ENCODE results near the gene SPPL3. TPM values are rescaled to one million over a fixed set of nuclear protein-coding genes. Genes with fewer than 3 reads are reported as not detected.

Gene SPPL3
- total and polyA plus RNA-seq, 12 donors = 9.7 to 45.0 (median 35.7) TPM

DNA sequence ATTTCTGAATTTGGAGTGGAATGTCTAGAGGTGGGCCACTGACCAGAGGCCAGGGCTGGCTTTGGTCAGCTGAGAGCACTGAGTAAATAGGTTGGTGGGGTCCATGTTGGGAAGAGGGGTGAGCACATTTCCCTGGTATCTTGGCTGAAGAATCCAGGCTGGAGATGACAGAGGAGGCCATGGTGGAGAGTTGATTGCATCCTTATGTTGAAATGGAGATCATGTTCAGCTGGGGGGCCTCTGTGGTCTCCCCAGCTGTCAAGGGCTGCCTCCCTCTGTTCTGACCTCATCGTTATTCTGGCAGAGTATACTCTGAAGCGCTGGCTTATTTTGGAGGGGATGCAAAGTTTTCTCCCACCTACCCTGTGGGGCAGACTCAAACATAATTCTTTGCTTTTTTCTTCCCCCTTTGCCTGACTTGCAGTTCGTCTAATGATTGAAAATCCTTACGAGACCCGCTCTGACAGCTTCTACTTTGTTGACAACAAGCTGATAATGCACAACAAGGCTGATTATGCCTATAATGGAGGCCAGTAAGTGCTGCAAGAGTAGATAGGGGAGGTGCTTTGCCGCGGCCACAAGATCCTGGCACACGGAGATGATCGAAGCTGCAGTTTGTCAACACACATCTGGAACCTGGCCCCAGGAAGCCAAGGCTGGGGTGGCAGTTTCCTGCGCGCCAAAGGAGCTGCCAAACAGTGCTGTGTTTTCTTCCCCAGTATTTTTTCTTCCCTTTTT, 184.5 kb downstream of the SPPL3 start:
- H3K36me3 ChIP-seq = peaks cover 0 to 100% (median 63%) of the 10 kb centered on the region in 9 donors
- WGBS, 2 donors = 74 to 78% methylated on average over 11 of the region's 11 CpGs
- H3K27ac ChIP-seq = peak overlapping the region in 3 of 10 donors; percentile 29 to 53 (median 36)
- H3K9me3 ChIP-seq = no peaks in the 10 kb centered on the region
- no peaks in the 10 kb centered on the region for H3K27me3 ChIP-seq
- ATAC-seq = peak in 1 of 8 donors; percentile 32
- no peak for TF ChIP-seq CTCF (IDR thresholded peaks at IDR 0.05)
- no peak for DNase-seq
- intact Hi-C loops (cut with DNase I) = loop anchor here in 7 of 10 donors (5.0 to 10.0 kb wide), 5 partner anchors 135 to 255 kb away; partner anchors contain the start of genes HNF1A (in 5 of the 7), POP5 (in 2 of the 7) and SPPL3 (in 1 of the 7)
- H3K4me3 ChIP-seq = no peak overlapping the region
- peaks cover 0 to 42% (median 13%) of the 10 kb centered on the region in 9 donors for H3K4me1 ChIP-seq

- peaks cover 0 to 42% (median 12%) of the 10 kb centered on the region in 9 donors for H3K4me1 ChIP-seq
- H3K4me3 ChIP-seq = no peak overlapping the region
- H3K27me3 ChIP-seq = no peaks in the 10 kb centered on the region
- H3K9me3 ChIP-seq = no peaks in the 10 kb centered on the region
- H3K27ac ChIP-seq = peak overlapping the region in 1 of 10 donors; percentile 53
- DNase-seq = no peak
- intact Hi-C loops (cut with DNase I) = loop anchor here in 3 of 10 donors (5.0 to 10.0 kb wide), 3 partner anchors 134 to 256 kb away; partner anchors contain the start of genes POP5 (in 2 of the 3) and HNF1A (in 1 of the 3)
- TF ChIP-seq CTCF (IDR thresholded peaks at IDR 0.05) = no peak
- ATAC-seq = no peak
- H3K36me3 ChIP-seq = peaks cover 0 to 100% (median 69%) of the 10 kb centered on the region in 9 donors
- 89 to 93% methylated on average over 2 of the region's 2 CpGs for WGBS, 2 donors
These were observed 185.1 kb downstream of the SPPL3 start for GRCh38 chr12:120719072-120719471.

DNA sequence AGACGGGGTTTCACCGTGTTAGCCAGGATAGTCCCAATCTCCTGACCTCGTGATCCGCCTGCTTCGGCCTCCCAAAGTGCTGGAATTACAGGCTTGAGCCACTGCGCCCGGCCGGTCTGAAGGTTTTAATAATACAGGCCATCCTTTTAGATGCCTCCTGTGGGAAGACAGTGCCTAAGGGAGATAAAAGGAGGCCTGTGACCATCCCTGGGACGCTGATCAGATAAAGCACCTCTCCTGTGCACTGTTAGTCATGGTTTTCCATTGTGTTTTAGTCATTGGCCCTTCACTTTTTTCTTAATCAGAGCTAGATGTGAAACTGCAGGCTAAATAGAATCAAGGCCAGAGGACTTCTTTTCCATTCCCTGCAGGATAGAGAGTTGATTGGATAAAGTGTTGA, 186.1 kb downstream of the SPPL3 start:
- intact Hi-C loops (cut with DNase I) = loop anchor here in 3 of 10 donors (5.0 to 10.0 kb wide), 3 partner anchors 133 to 257 kb away; partner anchors contain the start of genes POP5 (in 2 of the 3) and HNF1A (in 1 of the 3)
- no peak for ATAC-seq
- H3K4me1 ChIP-seq = peaks cover 6 to 49% (median 13%) of the 10 kb centered on the region in 9 donors
- 93 to 97% methylated on average over 9 of the region's 9 CpGs for WGBS, 2 donors
- H3K4me3 ChIP-seq = no peak overlapping the region
- peaks cover 0 to 100% (median 71%) of the 10 kb centered on the region in 9 donors for H3K36me3 ChIP-seq
- TF ChIP-seq CTCF (IDR thresholded peaks at IDR 0.05) = no peak
- H3K27ac ChIP-seq = no peak overlapping the region
- no peaks in the 10 kb centered on the region for H3K27me3 ChIP-seq
- no peak for DNase-seq
- no peaks in the 10 kb centered on the region for H3K9me3 ChIP-seq

- intact Hi-C loops (cut with DNase I) = loop anchor here (1.0 to 10.0 kb wide), 13 partner anchors 19 to 261 kb away; partner anchors contain the start of genes POP5 (in 2 of the 10), DYNLL1 (in 1 of the 10) and HNF1A (in 1 of the 10)
- Histone ChIP-seq H3K27ac (peak overlapping the region in 2 of 10 donors; percentile 15 to 56), H3K36me3 (peaks cover 0 to 61% (median 40%) of the 10 kb centered on the region in 9 donors), H3K4me1 (peaks cover 9 to 43% (median 33%) of the 10 kb centered on the region in 9 donors), H3K27me3 (no peaks in the 10 kb centered on the region), H3K9me3 (no peaks in the 10 kb centered on the region), H3K4me3 (no peak overlapping the region)
- TF ChIP-seq CTCF (IDR thresholded peaks at IDR 0.05) = peak; percentile 71 to 91 (median 88)
- DNase-seq = peak in 1 of 2 donors; percentile 89
- WGBS, 2 donors = 15 to 19% methylated on average over 4 of the region's 4 CpGs
- peak in 7 of 8 donors; percentile 40 to 80 (median 77) for ATAC-seq
These were observed 190.2 kb downstream of the SPPL3 start for GRCh38 chr12:120713861-120714482.
